Posterior vena cava (tissue), 2 donors: Measurements from ENCODE around the gene AKAP5. TPM values are rescaled to one million over a fixed set of nuclear protein-coding genes. Genes with fewer than 3 reads are reported as not detected.

Experiments used
- DNase-seq: peaks from one replicate; pipeline ENCODE4 v3.0.0-alpha.2; 2020; ENCODE audit warnings: low spot score
- intact Hi-C, 2 donors: fragments of 100-400 bp; cut with DNase I; formaldehyde crosslinking; loops; one replicate each; pipeline versions ENCODE4 v1.14.1 to v1.14.2; 2022 to 2023
- long read RNA-seq, 2 donors: library from polyadenylated mRNA; unstranded; transcript quantifications; one replicate each; pipeline ENCODE4 v2.0.0, GENCODE V29; 2020 to 2021
- total RNA-seq, 2 donors: library from RNA; stranded (reverse); fragmentation: NEBNext Ultra II Directional; extraction: Animal tissue kit (Norgen Biotek cat#: 25700); gene quantifications; one replicate each; pipeline ENCODE4 v1.2.1, GENCODE V29; 2021
- donor health status: DM: yes; HTN: yes; CAD: no.
- donor health status: DM: yes; HTN: yes; CAD: no.

Gene AKAP5, protein sequence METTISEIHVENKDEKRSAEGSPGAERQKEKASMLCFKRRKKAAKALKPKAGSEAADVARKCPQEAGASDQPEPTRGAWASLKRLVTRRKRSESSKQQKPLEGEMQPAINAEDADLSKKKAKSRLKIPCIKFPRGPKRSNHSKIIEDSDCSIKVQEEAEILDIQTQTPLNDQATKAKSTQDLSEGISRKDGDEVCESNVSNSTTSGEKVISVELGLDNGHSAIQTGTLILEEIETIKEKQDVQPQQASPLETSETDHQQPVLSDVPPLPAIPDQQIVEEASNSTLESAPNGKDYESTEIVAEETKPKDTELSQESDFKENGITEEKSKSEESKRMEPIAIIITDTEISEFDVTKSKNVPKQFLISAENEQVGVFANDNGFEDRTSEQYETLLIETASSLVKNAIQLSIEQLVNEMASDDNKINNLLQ
- 1 to 10 TPM; 2.4 to 3.1 TPM for total RNA-seq
- long read RNA-seq, donor 1, partial matches to known transcripts: 0 of 1 reads
- long read RNA-seq, donor 1, other reads (novel, unspliced or antisense): 1 of 1 reads
- long read RNA-seq, donor 2, full-length matches to known transcripts: 1 of 1 reads
- long read RNA-seq, donor 2, partial matches to known transcripts: 0 of 1 reads
- long read RNA-seq, donor 2, other reads (novel, unspliced or antisense): 0 of 1 reads

DNA sequence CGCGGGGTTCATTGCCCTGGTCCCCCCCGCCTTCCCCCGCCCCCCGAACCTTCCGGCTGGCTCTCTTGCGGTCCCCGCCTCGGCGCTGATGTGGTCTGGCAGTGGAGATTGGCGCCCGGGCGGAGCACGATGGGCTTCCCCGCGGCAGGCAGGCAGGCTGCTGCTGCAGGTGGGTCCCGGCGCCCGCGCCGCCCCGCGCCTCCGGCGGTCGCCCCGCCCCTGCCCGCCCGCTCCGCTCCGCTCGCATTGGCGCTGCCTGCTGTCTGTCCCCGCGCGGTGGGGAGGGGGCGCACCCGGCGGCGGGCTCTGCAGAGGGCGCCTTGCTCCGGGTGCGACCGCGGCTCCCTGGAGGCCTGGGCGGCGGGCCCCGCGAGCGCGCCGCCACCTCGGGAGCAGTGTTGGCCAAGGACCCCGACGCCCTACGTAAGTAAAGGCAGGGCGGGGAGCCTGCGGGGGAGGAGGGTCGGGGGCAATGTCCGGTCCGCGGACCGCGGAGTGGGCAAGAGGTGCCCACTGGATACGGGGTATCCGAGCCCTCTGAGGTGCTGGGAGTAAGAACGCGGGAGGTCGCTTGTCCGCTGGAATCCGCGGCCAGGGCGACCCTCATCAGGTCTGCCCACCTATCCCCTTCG, at the start of gene AKAP5:
Gene AKAP5, plus strand, starts transcription at position 309 of the 632 bp plus-strand sequence. CDS start 2,896 bp downstream, outside the sequence.
- no peak for DNase-seq
- intact Hi-C loops: loop anchor here in 1 of 2 donors (10.0 kb wide), 1 partner anchor 121 kb away; no protein-coding TSS in a partner anchor

DNA sequence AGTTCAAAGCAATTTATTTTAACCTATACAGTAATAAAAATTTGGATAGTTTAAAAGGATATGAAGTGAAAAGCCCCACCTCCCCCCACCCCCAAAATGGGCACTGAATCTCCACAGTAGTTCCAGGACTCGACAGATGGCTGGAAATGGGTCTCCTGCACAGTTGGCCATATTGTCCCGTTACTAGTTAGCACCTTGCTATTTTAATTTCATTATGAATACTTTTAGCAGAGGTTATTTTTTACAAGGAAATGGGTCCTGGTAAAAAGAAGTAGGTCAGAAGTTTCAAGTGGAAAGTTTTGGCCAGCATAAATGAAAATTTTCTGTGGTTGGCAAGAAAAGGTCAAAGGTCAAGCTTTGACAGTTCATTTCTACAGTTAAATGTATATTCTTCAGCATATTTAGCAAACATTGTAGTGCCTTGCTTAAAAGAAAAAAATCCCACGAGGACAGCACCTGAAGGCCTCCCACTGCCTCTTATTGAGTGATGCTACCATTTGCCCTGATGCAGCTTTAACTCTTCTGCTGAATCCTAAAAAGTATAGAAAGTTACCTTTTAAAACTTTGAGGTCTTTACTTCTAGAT, 48.9 kb upstream of the AKAP5 start:
- intact Hi-C loops: no loop called here
- DNase-seq: no peak

DNA sequence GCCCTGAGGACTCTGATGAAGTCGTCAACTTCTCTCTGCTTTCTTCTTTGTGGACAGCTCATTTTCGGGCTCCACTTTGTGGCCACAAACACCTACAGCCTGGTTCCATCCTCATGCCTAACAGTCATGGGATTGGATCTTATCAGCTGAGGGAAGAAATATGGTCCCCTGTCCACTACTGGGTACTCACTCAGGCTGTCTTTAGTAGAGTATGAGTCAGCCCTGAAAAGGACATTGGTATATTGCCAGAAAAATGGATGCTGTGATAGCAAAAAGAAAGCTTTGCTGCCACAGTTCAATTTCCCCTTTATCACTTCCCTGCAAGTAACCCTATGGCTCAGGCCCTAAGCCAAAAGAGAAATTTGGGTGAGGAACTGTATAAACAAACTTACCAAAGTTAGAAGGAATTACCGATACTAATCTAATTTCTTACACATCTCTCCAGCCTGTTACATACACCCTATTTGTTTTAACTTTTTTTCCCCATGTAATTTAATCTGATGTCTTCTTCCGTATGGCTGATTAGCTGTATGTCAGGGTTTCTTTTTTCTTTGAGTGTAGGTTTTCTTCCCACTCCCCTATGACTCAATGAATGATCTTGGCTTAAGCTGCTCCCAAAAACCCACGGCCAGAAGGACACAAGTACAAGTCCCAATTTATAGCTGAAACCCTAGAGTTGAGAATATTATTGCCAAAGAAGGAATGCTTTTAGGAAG, 48.1 kb upstream of the AKAP5 start:
- intact Hi-C loops: no loop called here
- no peak for DNase-seq

DNA sequence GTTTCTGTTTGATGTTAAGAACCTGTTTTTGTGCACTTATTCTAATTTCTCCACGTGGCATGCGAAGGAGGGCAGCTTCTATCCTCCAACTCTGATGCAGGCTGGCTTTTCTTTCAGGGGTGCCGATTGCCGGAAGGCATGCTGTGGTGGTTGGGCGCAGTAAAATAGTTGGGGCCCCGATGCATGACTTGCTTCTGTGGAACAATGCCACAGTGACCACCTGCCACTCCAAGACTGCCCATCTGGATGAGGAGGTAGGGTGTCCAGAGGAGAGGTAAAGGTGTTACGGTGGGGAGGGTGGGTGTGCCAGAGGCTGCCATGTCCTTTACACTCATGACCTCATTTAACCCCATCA, 47.6 kb upstream of the AKAP5 start:
- DNase-seq: no peak
- intact Hi-C loops: no loop called here

DNA sequence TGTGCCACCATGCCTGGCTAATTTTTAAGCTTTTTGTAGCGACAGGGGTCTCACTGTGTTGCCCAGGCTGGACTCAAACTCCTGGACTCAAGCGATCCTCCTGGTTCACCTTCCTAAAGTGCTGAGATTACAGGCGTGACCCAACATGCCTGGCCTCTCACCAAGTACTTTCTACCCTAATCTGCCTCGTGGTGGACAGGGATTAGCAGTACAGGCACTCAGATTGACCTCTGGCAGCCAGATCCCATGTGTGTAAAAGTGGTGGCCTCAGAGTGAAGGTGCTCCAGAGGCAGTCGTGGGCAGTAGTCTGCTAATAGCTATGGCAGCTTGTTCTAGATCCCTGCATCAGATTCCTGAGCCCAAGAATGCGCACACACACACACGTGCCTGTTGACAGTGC, 46.3 kb upstream of the AKAP5 start:
- DNase-seq: no peak
- intact Hi-C loops: no loop called here

DNA sequence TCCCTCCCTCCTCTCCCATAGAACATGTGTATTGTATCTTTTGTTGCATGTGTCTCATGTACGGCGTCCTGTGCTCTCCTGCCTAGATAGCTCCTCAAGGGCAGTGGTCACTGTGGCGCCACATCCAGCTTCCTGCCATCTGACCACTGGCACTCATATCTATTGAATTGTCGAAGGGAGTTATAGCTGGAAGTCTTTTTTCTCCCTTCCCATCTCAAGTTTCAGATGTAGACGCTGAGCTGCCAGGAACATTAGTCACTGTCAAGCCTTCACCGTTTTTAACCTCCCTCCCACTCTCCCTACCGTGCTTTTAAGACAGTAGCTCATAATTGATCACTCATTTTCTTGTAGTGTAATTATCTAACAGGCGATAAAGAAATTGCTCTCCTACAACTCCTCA, 44.1 kb upstream of the AKAP5 start:
- intact Hi-C loops: loop anchor here in 1 of 2 donors (10.0 kb wide), 1 partner anchor 54 kb away; no protein-coding TSS in a partner anchor
- no peak for DNase-seq

DNA sequence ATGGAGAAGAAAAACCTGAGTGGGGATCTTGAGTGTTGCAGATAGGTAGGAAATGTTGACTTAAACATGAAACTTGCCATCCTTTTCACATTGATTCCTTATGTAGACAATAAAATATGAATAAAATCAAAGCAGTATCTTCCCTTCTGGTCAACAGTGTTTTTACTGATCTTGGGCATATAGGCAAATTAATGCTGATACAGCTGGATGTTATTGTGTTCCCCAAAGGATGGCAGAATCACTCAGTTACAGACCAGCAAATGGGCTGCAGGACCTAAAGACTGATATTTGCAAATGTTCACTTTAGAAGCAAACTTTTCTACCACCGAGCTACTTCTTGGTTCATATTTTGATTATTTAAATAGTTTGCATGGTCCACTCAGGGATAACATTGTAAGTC, 43.3 kb upstream of the AKAP5 start:
- DNase-seq: no peak
- intact Hi-C loops: loop anchor here in 1 of 2 donors (10.0 kb wide), 1 partner anchor 53 kb away; no protein-coding TSS in a partner anchor

DNA sequence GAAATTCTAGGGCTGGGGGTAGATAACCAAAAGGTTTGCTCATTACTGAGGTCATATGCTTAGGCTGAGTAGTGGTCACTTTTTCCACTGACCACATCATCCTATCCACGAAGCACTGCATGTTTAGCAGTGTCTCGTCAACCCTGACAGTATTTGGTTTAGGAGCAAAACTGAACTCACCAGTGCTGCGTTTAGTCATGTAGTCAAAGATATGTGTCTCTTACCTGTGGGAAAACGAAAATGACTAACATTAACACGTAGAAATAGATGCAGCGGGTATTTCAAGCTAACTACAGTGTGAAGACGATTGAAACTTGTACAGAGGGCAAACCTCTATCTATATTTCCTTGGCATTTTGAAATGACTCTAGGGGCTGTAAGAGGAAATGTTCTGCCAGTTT, 42.5 kb upstream of the AKAP5 start:
- intact Hi-C loops: loop anchor here in 1 of 2 donors (10.0 kb wide), 1 partner anchor 52 kb away; no protein-coding TSS in a partner anchor

DNA sequence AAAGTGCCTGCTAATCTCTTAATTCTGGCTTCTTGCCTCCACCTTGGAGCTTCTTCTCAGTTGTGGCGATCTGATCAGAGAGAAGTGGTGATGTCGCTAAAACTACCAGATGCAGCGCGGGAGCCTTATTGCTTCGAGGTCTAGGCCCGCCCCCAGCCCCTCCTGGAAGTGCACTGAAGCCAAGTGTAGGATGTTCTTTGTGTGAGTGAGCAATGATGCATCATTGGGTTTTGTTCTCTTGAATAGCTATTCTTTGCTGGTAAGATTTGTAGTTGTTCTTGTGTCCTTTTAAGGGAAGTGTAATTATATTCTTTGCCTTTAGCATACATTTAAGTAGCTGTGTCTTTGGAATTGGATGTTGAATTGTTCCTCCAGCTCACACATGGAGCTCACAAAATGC, 41.3 kb upstream of the AKAP5 start:
- no peak for DNase-seq
- intact Hi-C loops: loop anchor here in 1 of 2 donors (10.0 kb wide), 1 partner anchor 51 kb away; no protein-coding TSS in a partner anchor

More for the DNA sequence above, 42.5 kb upstream of the AKAP5 start:
- DNase-seq: no peak

DNA sequence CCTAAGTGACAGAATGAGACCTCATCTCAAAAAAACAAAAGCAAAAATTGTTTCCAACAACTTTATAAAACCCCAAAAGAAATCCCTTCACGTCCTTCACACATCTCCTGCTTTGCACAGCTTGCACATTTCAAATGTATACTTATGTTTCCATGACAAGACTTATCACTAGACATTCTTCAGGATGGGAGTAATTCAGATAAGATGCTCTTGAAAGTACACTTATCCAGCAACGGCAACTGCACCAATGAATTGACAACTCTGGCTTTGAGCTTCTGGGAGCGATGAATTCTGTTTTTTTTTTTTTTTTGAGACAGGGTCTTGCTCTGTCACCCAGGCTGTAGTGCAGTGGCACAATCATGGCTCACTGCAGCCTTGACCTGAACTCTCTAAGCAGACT, 30.8 kb upstream of the AKAP5 start:
- DNase-seq: no peak
- intact Hi-C loops: no loop called here

DNA sequence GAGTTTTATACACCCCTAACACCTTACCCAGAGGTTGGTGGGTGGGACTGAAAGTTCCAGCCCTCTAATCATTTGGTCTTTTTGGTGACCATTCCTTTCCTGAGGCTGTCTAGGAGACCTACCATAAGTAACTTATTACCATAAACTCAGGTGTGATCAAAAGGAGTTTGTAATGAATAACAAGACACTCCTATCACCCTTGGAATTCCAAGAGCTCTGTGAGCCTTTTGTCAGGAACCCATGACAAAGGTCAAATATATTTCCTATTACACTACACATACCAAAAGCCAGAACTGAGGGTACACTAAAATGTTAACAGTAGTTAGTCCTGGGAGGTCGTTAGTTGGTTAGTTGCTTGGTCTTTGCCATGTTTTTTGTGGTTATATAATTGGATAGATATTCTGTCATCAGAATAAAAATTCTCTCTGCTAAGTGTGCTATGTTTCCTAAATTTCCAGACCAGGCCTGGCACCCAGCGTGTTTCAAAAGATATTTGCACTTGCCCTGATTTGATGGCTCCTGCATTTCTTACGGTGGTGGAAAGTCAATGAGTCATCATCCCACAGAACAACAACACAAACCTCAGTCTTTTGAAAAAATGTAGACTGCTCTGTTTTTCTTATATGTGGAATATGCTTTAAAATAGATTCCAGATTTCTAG, 27.0 kb upstream of the AKAP5 start:
- intact Hi-C loops: no loop called here

DNA sequence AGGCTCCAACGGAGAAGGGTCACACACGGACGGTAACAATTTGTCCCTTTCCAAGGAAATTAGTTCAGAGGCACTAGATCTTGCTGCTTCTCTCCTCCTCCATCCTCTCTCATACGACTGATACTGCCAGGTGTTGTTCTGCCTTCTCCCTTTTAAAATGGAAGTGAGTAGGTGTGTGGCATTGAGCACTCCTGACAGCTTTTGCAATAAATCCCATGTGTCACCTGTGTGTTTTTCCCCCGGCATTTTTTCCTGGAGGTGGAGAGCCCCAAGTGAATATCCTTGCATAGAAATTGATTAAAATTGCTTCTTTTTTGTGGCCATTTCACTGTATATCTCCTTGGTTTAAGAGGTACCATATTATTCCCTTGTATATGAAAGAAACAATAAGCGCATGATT, 26.2 kb upstream of the AKAP5 start:
- no peak for DNase-seq

More for the DNA sequence above, 27.0 kb upstream of the AKAP5 start:
- no peak for DNase-seq

DNA sequence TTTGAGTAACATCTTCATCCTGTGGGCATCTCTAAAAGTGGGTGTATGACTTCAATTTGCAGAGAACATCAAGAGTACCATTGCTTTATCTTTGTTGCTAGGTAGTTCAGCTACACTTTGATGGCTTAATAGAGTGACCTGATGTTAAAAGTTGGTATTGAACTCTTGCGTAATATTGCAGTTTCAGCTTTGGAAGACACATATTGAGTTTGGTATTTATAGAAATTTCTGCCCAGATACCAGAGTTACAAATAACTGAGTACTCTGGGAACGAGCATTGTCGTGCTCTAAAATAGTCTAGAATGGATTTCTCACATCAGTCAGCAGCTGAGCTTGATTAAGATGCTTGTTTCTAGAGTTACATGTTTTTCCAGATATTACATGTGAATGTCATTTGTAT, 24.8 kb upstream of the AKAP5 start:
- DNase-seq: no peak
- intact Hi-C loops: loop anchor here in 1 of 2 donors (2.0 kb wide), 1 partner anchor 44 kb away; no protein-coding TSS in a partner anchor

More for the DNA sequence above, 26.2 kb upstream of the AKAP5 start:
- intact Hi-C loops: no loop called here

DNA sequence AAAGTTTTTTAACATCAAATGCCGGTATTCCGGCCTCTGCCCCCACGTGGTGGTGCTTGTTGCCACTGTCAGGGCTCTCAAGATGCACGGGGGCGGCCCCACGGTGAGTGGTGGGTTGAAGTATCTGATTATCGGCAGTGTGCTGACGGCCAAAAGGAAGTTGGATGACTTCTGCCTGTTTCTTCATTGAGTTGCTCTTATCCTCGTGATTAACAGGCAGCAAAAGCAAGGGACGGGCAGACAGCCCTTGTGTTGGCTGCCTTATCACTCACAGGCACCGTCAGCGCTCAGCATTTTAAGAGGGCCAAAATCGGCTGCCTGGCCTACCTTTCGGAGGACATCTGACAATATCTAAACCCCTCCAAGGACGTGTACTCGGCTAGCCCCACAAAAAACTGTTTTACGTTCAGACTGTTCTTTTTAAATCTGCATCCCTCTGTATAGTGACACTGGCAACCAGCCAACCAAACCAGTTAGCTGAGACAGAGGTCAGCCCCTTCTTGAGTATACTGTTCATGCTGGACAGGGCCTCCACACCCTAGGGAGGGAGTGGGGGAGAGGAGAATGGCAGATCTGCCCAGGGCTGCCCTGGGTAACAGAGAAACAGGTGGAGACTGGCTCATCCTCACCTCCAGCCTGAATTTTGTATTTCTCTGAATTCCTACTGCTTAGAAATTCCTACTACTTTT, 22.9 kb upstream of the AKAP5 start:
- peak; percentile 84 for DNase-seq
- intact Hi-C loops: no loop called here

DNA sequence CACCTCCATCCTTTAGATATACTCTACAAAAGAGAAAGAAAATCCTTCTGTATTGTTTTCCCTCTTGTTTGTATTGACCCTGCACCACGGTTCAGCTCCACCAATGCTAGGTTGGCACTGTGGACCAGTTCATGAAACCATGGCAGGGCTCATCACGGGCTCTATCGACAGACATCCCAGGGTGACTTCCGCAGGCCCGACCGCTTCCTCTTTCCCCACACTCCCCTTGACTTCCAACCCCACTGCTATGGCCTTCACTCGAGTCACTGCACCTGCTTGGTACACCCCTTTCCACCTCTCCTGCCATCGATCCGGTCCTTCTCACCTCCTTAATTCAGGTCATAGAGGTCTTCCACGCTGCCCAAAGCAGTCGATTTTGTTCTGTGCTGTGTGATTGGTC, 21.2 kb upstream of the AKAP5 start:
- intact Hi-C loops: no loop called here

DNA sequence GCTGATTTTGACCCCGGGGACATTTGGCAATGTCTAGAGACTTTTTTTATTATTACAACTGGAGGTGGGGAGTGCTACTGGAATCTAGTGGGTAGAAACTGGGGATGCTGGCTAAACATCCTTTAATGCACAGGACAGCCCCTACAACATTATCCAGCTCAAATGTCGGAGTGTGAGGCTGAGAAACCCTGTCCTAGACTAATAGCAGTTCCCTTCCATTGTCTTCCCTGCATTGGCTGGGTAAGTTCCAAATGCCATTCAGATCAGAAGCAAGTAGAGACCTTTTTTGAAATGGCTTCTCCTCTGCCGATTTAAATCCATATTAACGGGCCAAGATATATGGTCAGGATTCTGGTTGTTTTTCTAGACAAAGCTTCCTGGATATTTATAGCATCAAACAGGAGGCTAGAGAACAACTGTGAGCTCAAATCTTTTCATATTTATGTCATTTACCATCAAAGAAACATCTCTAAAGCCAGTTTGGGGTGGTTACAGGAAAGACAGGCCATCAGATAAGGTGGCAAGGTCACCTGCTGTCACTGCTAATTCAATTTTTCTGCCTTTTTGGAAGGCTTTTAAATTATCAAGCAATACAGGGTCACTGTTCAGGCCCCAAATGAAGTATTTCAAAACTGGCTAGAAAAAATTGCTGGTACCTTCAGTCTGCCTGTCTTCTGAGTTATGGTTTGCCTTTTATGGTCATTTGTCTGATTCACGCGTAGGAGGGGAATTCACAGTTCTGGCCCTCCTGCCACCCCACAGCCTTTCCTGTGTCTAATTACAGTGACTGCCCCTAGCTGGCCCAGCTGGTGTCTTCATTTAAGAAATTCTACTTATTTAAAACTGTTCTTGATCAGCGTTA, 20.1 kb upstream of the AKAP5 start:
- peak; percentile 48 for DNase-seq
- intact Hi-C loops: no loop called here

More for the DNA sequence above, 21.2 kb upstream of the AKAP5 start:
- no peak for DNase-seq
